ENCODE measurements around the gene EGLN2.
A peak's percentile ranks its signal among the peaks of the same experiment; 100 is the strongest.
"Not testable (repeated sequence)": the region's sequence is repeated elsewhere in the genome, so short reads cannot be mapped to it uniquely, and the experiment has no call there.

EGLN2 gene

DNA sequence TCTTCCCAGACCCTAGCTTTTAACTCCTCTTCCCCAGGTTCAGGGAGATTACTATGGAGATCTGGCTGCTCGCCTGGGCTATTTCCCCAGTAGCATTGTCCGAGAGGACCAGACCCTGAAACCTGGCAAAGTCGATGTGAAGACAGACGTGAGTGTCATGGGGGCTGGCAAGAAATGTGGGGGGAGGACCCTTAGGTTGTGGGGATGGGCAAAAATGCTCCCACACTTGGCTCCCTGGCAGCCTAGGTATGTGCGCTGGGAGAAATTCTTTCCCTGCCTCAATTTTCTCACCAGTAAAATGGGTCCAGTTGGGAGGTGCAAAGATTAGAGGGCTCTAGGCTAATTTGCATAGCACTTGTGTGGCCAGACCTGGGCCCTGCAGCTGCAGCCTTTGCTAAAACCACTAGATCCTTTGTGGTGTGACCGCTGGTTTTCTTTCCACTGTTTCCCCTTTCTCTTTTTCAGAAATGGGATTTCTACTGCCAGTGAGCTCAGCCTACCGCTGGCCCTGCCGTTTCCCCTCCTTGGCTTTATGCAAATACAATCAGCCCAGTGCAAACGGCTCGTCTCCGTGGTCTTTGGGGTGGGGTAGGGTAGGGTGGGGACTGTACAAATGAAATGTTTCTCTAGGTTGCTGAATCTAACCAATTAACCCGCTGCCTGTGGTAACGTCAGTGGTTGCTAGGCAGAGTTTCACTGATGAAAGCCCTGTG is 21.9 kb upstream of the EGLN2 start:
- DNase-seq (ENCODE audit: low spot score) = peak; percentile 94

DNA sequence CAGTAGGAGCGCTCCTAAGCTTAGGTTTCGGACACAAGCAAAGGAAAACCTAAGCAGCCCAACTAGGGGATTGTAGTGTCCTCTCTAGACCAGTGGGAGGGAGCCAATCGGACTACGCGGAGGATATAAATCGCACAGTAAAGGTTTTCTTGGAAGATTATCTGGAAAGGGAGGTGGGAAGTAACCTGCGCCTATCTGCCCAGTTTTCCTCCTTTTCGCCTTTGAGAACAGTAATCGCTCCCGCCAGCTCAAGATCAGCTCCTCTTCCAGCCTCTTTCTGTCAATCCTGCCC is 21.4 kb upstream of the EGLN2 start:
- no peak for DNase-seq (ENCODE audit: low spot score)

DNA sequence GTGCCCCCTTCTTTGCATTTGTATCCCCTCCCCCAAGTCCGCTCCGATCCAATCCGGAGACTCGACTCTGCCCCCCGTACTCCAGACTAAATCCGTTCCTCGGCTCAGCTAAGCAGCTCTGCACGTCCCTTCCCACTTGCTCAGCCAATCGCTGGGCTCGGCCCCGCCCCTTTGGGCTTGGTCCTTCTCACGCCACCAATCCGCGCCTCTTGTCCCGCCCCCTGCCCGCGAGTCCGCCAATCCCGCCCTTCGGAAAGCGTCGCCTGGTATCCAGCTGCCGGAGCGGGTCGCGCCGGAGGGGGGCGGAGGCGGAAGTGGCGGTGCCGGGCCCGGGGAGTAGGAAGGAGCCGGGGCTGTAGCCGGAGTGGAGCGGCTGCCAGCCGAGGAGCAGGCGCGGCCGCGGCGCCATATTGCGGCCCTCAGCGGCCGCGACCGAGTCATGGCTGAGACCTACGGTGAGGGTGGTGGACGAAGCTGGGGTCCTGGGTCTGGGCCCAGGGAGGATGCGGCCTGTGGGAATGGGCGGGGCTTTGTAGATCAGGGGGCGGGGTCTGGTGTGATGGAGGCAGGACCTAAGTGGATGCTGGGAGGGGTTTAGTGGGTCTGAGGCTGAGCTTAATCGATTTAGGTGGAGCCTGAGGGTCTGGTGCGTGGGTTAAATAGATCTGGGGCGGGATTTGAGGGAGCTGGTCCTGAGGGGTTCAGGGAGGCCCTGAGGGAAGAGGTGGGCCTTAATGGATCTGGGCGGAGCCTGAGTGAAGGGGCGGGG is 20.9 kb upstream of the EGLN2 start, which contains the start of gene RAB4B:
TSS of gene RAB4B (plus strand) at position 311 of the 769 bp plus-strand sequence. CDS start at position 440, 129 bp downstream.
- peak; percentile 100 for DNase-seq (ENCODE audit: low spot score)

DNA sequence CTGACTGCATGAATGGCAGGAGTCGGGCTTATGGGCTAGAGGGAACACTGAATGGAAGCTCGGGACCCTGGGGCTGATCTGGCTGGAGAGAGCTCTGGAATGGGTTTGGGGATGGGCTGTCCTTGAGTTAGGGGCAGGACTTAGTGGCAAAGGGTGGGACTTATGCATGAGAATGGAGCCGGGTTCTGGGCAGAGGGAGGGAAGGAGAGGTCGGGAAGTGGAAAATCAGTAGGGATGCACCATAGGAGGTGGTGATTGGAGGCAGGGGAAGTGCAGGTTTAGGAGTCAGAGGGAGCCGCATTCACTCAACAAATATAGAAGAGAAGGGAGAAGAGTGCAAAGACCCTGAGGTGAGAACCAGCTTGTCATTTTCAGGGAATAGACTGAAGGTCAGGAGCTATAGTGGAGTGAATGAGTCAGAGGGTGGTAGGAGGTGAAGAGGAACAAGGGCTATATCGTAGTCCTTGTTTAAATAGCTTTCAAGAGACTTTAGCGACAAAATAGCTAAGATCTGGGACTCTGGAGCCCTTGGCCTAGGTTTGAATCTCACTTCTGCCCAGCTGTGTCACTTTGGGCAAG is 20.2 kb upstream of the EGLN2 start:
- no peak for DNase-seq (ENCODE audit: low spot score)

DNA sequence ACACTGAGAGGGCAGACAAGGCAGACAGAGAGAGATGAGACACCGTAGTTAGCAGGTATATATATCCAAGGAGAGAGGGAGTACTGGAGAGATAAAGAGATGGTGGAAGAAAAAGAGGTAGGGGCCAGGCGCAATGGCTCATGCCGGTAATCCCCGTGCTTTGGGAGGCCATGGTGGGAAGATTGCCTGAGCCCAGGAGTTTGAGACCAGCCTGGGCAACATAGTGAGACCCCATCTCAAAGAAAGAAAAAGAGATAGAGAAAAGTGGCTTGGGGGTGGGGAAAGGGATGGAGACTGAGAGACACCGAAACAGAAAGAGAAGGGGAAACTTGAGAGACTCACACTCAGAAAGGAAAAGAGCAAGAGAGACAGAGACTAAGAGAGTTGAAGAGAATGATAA is 18.4 kb upstream of the EGLN2 start:
- DNase-seq (ENCODE audit: low spot score) = no peak

DNA sequence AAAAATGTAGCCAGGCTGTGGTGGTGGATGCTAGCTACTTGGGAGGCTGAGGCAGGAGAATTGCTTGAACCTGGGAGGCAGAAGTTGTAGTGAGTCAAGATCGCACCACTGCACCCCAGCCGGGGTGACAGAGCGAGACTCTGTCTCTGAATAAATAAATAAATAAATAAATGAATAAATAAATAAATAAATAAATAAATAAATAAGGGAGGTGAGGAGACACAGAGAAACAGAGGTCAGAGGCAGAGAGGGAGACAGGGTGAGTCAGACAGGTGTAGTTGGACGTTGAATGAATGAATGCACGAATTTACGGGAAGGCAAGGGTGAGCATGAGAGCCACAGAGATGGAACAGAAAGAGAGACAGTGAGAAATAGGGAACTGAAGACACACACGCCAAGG is 17.9 kb upstream of the EGLN2 start:
- DNase-seq (ENCODE audit: low spot score) = no peak

DNA sequence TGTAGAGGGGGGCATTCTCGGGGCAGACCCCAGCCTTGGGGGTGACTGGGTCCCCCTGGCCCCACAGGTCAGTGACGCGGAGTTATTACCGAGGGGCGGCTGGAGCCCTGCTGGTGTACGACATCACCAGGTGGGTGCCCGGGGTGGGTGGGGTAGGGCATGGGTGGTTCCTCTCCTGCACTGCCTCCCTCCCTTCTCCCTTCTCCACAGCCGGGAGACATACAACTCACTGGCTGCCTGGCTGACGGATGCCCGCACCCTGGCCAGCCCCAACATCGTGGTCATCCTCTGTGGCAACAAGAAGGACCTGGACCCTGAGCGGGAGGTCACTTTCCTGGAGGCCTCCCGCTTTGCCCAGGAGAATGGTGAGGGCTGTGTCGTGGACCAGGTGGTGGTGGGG is 15.3 kb upstream of the EGLN2 start:
- no peak for DNase-seq (ENCODE audit: low spot score)

DNA sequence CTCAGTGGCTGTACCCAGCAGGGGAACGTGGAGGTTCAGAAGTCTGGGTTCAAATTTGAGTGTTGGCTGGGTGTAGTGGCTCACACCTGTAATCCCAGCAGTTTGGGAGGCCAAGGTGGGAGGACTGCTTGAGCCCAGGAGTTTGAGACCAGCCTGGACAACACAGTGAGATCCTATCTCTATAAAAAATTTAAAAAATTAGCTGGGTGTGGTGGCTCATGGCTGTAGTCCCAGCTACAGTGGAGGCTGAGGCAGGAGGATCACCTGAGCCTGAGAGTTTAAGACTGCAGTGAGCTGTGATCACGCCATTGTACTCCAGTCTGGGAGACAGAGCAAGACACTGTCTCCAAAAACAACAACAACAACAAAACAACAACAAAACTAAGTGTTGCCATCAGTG is 14.8 kb upstream of the EGLN2 start:
- DNase-seq (ENCODE audit: low spot score) = not testable (repeated sequence)

DNA sequence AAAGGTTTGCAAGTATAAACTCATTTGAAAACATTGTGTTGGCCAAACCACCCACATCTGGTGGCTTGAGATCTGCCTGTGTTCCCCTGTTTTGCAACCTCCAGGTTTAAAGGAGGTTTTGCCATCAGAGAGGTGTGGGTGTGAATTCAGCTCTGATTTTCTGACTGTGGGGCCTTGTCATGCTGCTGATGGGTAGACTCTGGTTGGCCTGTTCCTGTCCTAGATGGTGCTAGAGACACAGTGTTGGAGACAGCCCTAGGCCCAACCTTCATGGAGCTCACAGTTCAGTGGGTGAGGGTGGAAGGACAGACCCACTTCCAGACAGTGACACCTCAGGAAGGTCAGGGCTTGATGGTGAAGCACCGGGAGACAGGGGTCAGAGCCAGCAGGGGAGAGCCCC is 13.5 kb upstream of the EGLN2 start:
- no peak for DNase-seq (ENCODE audit: low spot score)

DNA sequence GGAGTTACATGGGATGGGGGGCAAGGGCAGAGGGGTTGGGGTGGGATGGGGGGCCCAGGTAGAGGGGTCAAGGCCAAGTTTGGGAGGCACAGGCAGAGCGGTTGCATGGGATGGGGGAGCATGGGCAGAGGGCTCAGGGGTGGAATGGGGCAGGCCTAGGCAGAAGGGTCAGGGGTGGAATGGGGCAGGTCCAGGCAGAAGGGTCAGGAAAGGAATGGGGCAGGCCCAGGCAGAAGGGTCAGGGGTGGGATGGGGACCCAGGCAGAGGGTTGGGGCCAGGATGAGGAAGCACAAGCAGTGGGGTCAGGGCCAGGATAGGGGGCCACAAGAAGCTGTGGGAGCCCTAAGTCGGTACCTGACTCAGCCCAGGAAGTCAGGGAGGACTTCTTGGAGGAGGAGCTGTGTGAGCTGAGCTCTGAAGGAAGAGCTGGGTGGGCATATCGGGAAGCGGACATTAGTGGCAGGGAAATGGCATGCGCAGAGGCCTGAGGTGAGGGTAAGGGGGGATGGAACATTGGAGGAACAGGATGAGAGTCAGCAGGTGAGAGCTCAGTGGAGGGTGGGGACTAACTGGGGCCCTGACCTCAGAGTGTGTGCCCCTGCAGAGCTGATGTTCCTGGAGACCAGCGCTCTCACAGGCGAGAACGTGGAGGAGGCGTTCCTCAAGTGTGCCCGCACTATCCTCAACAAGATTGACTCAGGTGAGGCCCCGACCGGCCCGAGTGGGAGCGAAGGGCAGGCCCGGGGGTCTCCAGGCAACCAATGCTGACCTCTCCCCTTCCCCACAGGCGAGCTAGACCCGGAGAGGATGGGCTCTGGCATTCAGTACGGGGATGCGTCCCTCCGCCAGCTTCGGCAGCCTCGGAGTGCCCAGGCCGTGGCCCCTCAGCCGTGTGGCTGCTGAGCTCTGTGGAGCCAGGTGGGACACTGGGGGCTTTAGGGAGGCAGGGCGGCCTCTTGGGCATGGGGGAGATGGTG is 12.6 kb upstream of the EGLN2 start:
- no peak for DNase-seq (ENCODE audit: low spot score)

DNA sequence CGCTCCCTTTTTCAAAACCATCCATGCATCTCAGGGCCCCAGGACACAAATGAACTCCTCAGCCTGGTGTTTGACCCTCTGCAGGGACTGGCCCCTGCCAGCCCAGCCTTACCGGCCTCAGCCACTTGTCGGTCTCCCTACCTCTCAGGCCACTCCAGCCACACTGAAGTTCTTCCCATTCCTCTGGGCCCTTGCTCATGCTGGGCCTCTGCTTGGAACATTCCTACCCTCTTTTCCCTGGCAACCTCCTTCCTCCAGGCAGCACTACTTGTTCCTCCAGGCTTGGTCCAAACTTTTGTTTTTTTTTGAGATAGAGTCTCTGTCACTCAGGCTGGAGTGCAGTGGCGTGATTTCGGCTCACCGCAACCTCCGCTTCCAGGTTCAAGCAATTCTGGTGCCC is 7.6 kb upstream of the EGLN2 start:
- DNase-seq (ENCODE audit: low spot score) = no peak

DNA sequence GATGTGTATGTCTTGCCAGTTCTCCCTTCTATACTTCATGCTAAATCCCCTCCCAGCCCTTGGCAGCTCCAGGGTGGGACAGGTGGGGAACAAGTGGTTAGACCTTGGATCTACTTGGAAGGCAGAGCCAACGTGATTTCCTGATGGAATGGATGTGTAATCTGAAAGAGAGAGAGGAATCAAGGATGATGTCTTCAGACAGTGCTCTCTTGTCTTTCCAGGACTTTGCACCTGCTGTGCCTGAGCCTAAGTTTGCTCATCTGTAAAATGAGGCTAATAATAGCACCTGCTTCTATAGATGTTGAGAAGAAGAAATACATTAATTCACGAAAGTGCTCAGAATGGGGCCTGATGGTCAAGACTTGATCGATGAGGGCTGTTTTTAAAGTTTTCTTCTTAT is 7.0 kb upstream of the EGLN2 start:
- no peak for DNase-seq (ENCODE audit: low spot score)

DNA sequence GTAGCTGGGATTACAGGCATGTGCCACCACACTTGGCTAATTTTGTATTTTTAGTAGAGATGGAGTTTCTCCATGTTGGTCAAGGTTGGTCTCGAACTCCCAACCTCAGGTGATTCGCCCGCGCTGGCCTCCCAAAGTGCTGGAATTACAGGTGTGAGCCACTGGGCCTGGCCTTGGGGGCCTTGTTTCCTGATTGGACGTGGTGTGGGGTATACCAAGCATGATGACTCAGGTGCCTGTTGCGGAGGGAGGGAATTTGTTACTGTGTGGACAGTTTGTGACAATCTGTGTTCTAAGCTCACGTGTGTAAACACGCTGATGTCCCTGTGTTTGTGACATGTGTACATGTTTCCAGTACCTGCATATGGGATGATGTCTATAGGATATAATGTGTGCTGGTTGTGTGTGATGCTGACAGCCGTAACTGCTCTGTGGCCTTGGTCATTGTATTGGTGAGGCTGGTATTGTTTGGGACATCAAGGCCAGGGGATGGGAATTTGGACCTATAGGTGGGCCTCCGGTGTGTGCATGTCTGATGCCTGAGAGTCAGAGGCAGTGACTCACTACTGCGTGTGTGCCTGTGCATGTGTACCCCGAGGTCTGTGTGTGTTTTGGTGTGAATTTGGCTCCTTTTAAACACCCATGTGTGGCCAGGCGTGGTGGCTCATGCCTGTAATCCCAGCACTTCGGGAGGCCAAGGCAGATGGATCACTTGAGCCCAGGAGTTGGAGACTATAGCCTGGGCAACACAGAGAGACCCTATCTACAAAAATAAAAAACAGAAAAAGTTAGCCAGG is 1.6 kb upstream of the EGLN2 start:
- DNase-seq (ENCODE audit: low spot score) = no peak

DNA sequence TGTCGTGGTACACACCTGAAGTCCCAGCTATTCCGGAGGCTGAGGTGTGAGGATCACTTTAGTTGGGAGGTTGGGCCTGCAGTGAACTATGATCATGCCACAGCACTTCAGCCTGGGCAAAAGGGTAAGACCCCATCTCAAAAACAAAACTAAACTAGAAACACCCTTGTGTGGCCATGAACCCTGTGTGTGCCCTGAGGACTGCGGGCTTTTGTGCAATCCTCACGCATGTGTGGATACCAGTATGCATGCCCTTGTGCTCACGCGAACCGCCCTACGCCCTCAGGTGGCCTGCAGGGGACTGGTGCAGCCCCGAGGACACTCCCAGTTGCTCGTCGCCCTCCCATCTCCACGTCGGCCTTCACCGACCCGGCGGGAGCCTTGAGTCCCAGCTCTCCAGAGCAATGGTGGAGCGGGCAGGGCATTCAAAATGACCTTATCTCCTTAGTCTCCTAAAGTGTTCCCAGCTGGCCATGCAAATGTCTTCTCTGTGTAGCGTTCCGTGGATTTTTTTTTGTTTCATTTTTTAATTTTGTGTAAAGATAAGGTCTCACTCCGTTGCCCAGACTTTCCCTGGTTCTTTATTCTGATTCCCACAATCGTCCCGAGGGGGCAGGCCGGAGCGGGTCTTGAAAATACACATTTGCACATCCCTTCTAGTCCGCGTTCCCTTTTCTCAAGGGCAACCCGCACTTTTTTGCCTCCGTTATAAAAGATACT is 868 bp upstream of the EGLN2 start:
- peak; percentile 69 for DNase-seq (ENCODE audit: low spot score)

DNA sequence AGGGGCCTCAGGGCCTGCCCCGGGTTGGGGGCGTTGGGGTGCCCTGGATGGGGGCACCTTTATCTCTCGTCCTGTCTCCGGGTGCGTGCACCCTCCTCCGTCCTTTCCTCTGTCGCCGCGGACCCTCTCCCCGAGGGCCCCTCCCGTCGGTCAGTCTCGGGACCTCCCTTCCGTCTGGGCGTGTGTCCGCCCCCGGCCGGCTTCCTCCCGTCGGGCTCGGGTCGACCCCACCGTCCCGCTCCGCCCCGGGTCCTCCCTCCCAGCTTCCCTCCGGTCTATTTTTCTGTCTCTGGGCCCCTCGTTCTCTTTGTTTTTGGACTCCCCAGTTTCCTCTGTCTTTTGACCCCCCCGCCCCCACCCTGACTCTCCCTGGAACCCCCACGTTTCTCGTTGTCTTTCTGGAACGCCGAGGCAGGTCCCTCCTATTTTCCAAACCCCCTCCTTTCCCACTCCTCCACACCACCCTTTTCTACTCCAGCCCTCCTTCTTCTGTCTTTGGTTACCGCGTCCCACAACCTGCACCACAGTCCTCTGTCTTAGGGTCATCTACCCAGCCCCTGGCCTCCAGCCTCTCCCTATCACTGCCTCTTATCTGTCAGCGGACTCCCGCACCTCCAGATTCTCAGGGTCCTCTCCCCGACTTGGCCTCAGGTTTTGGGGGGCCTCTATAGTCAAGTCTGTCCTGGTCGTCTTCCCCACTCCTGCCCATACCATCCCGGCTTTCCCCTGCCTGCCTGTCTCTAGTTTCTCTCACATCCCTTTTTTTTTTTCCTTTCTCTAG is 757 bp downstream of the EGLN2 start:
- no peak for DNase-seq (ENCODE audit: low spot score)

DNA sequence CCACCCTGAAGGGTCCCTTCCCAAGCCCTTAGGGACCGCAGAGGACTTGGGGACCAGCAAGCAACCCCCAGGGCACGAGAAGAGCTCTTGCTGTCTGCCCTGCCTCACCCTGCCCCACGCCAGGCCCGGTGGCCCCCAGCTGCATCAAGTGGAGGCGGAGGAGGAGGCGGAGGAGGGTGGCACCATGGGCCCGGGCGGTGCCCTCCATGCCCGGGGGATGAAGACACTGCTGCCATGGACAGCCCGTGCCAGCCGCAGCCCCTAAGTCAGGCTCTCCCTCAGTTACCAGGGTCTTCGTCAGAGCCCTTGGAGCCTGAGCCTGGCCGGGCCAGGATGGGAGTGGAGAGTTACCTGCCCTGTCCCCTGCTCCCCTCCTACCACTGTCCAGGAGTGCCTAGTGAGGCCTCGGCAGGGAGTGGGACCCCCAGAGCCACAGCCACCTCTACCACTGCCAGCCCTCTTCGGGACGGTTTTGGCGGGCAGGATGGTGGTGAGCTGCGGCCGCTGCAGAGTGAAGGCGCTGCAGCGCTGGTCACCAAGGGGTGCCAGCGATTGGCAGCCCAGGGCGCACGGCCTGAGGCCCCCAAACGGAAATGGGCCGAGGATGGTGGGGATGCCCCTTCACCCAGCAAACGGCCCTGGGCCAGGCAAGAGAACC is 1.5 kb downstream of the EGLN2 start:
- no peak for DNase-seq (ENCODE audit: low spot score)

DNA sequence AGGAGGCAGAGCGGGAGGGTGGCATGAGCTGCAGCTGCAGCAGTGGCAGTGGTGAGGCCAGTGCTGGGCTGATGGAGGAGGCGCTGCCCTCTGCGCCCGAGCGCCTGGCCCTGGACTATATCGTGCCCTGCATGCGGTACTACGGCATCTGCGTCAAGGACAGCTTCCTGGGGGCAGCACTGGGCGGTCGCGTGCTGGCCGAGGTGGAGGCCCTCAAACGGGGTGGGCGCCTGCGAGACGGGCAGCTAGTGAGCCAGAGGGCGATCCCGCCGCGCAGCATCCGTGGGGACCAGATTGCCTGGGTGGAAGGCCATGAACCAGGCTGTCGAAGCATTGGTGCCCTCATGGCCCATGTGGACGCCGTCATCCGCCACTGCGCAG is 2.0 kb downstream of the EGLN2 start:
- DNase-seq (ENCODE audit: low spot score) = no peak

DNA sequence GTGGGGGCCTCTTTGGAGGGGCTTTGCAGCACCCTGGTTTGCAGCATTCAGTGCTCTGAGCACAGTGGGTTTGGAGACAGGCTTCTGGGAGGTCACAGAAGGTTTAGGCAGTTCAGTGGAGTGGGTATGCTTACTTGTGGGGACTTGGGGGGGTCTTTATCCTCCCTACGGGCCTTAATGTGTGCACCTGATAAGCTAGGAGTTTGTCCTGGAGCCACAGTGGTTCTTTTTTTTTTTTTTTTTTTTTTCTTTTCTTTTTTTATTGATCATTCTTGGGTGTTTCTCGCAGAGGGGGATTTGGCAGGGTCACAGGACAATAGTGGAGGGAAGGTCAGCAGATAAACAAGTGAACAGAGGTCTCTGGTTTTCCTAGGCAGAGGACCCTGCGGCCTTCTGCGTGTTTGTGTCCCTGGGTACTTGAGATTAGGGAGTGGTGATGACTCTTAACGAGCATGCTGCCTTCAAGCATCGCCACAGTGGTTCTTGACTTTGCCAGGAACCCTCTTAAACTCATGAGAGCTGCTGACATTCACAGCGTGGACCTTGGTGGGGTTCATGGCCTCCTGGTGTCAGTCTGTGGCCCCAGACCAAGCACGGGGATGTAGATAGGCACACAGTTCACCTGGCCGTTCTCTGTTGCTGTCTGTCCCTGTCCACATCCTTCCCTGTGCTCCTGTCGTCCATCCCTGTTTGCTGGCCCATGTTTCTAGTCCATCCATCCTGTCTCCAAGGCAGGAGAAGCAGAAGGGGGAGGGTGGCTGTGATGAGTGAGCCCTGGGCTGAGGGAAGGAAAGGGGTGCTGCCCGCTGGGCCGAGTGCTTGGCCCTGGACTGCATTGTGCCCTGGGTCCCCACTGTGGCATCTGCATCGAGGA is 2.7 kb downstream of the EGLN2 start:
- no peak for DNase-seq (ENCODE audit: low spot score)
